HEK293 (cell line): ENCODE results near the gene PACRG.

Source experiments
- KLF9 ChIP-seq: fragments of 450-650 bp; formaldehyde crosslinking; IDR thresholded peaks from 2 replicates; pipeline ENCODE4 v1.5.1; 2016; ENCODE audit warnings: missing biosample characterization, missing genetic modification characterization, low read depth
- REPIN1 ChIP-seq: fragments of 450-650 bp; formaldehyde crosslinking; IDR thresholded peaks from 2 replicates; pipeline ENCODE4 v1.5.1; 2017; ENCODE audit warnings: missing biosample characterization, missing genetic modification characterization, low read depth
- SCRT1 ChIP-seq: fragments of 450-650 bp; formaldehyde crosslinking; IDR thresholded peaks from 2 replicates; pipeline ENCODE4 v1.5.1; 2016; ENCODE audit warnings: missing biosample characterization, missing genetic modification characterization, borderline replicate concordance
- SP3 ChIP-seq: fragments of 450-650 bp; formaldehyde crosslinking; IDR thresholded peaks from 2 replicates; pipeline ENCODE4 v1.5.1; 2016; ENCODE audit warnings: missing biosample characterization, missing genetic modification characterization
- ZNF423 ChIP-seq: fragments of 450-650 bp; formaldehyde crosslinking; IDR thresholded peaks from 2 replicates; pipeline ENCODE4 v1.5.1; 2016; ENCODE audit warnings: missing biosample characterization, missing genetic modification characterization
- TF ChIP-seq, protein P1 (sequence below): fragments of 450-650 bp; formaldehyde crosslinking; IDR thresholded peaks from 2 replicates; pipeline ENCODE4 v1.5.1; 2016; ENCODE audit warnings: missing biosample characterization, missing genetic modification characterization

DNA sequence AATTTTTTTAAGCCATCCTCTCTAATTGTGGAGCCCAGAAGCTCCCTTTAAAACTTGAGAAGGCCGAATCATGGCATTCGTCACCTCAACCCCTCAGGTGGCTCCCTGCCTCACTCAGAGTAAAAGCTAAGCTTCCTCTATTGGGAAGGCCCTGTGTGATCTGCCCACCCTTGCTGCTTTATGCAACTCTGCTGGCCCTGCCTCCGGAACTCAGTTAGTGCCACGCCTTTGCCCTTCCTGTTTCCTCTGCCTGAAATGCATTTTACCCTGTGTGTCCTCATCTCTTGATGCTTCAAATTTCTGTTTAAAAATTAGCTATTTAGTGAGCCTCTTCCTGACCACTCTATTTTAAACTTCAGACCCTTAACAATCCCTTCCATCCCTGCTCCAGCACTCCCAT lies 5.7 kb downstream of the PACRG start:
- TF ChIP-seq, protein P1, sequence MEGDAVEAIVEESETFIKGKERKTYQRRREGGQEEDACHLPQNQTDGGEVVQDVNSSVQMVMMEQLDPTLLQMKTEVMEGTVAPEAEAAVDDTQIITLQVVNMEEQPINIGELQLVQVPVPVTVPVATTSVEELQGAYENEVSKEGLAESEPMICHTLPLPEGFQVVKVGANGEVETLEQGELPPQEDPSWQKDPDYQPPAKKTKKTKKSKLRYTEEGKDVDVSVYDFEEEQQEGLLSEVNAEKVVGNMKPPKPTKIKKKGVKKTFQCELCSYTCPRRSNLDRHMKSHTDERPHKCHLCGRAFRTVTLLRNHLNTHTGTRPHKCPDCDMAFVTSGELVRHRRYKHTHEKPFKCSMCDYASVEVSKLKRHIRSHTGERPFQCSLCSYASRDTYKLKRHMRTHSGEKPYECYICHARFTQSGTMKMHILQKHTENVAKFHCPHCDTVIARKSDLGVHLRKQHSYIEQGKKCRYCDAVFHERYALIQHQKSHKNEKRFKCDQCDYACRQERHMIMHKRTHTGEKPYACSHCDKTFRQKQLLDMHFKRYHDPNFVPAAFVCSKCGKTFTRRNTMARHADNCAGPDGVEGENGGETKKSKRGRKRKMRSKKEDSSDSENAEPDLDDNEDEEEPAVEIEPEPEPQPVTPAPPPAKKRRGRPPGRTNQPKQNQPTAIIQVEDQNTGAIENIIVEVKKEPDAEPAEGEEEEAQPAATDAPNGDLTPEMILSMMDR (tag by site-specific recombination) = no peak
- TF ChIP-seq SP3 (tag by site-specific recombination) (no peak), ZNF423 (no peak), REPIN1 (tag by site-specific recombination) (no peak), SCRT1 (tag by site-specific recombination) (no peak), KLF9 (tag by site-specific recombination) (no peak)
